ENCODE measurements around the gene CMTM4.

The CMTM4 gene

GRCh38 chr16:66695935-66696668, 441 bp downstream of the CMTM4 start:
- peaks cover 22% of the 10 kb centered on the region for H3K4me1 ChIP-seq (ENCODE audit: insufficient read depth, low read length)
- H3K27ac ChIP-seq (ENCODE audit: low read length) = no peak overlapping the region; the same call in 1 of the 2 replicates
- no peaks in the 10 kb centered on the region for H3K9me3 ChIP-seq (ENCODE audit: insufficient read depth, low read length, severe bottlenecking)
- peaks cover 8% of the 10 kb centered on the region; the same call in 1 of the 2 replicates for H4K20me1 ChIP-seq (ENCODE audit: insufficient read depth, low read length)
- peak overlapping the region; percentile 71 for H2AFZ ChIP-seq (ENCODE audit: low read depth, low read length)
- H3K27me3 ChIP-seq (ENCODE audit: insufficient read depth, low read length, poor library complexity) = peaks cover 4% of the 10 kb centered on the region
- peak overlapping the region in 1 of 2 experiments; percentile 59; a peak in 2 of 4 replicates for H3K4me3 ChIP-seq (ENCODE audit: low read depth in 1 of 2, low read length in 2 of 2)
- H3K4me2 ChIP-seq (ENCODE audit: insufficient read depth, low read length) = peak overlapping the region; percentile 90
- H3K79me2 ChIP-seq (ENCODE audit: insufficient read depth, low read length) = no peaks in the 10 kb centered on the region
- peak; percentile 50; the same call in 2 of the 3 replicates for ATAC-seq (ENCODE audit: insufficient read depth, low read depth)
- peak overlapping the region; percentile 59 for H3K9ac ChIP-seq (ENCODE audit: low read depth, low read length)
- TF ChIP-seq, protein P1, sequence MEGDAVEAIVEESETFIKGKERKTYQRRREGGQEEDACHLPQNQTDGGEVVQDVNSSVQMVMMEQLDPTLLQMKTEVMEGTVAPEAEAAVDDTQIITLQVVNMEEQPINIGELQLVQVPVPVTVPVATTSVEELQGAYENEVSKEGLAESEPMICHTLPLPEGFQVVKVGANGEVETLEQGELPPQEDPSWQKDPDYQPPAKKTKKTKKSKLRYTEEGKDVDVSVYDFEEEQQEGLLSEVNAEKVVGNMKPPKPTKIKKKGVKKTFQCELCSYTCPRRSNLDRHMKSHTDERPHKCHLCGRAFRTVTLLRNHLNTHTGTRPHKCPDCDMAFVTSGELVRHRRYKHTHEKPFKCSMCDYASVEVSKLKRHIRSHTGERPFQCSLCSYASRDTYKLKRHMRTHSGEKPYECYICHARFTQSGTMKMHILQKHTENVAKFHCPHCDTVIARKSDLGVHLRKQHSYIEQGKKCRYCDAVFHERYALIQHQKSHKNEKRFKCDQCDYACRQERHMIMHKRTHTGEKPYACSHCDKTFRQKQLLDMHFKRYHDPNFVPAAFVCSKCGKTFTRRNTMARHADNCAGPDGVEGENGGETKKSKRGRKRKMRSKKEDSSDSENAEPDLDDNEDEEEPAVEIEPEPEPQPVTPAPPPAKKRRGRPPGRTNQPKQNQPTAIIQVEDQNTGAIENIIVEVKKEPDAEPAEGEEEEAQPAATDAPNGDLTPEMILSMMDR (IDR thresholded peaks at IDR 0.05; ENCODE audit: borderline replicate concordance, extremely low read depth, low read length, poor library complexity, severe bottlenecking) = no peak
- peak; percentile 36 for TF ChIP-seq EZH2 (IDR thresholded peaks at IDR 0.05; ENCODE audit: borderline replicate concordance, low read depth, low read length, severe bottlenecking)
- no peaks in the 10 kb centered on the region for H3K36me3 ChIP-seq (ENCODE audit: insufficient read depth, low read length)
- no peak for DNase-seq

- no peaks in the 10 kb centered on the region for H3K36me3 ChIP-seq (ENCODE audit: insufficient read depth, low read length)
- DNase-seq (peak; percentile 33), ATAC-seq (ENCODE audit: insufficient read depth, low read depth) (peak; percentile 45)
- TF ChIP-seq EZH2 (IDR thresholded peaks at IDR 0.05; ENCODE audit: borderline replicate concordance, low read depth, low read length, severe bottlenecking) = no peak
- TF ChIP-seq, protein P1 (IDR thresholded peaks at IDR 0.05; ENCODE audit: borderline replicate concordance, extremely low read depth, low read length, poor library complexity, severe bottlenecking) = no peak
- H4K20me1 ChIP-seq (ENCODE audit: insufficient read depth, low read length) = peaks cover 8% of the 10 kb centered on the region; the same call in 1 of the 2 replicates
- no peak overlapping the region for H2AFZ ChIP-seq (ENCODE audit: low read depth, low read length)
- H3K9me3 ChIP-seq (ENCODE audit: insufficient read depth, low read length, severe bottlenecking) = no peaks in the 10 kb centered on the region
- peak overlapping the region in 1 of 2 experiments; percentile 59; a peak in 2 of 4 replicates for H3K4me3 ChIP-seq (ENCODE audit: low read depth in 1 of 2, low read length in 2 of 2)
- peaks cover 22% of the 10 kb centered on the region for H3K4me1 ChIP-seq (ENCODE audit: insufficient read depth, low read length)
- H3K79me2 ChIP-seq (ENCODE audit: insufficient read depth, low read length) = no peaks in the 10 kb centered on the region
- peak overlapping the region; percentile 59; the same call in 1 of the 2 replicates for H3K9ac ChIP-seq (ENCODE audit: low read depth, low read length)
- H3K4me2 ChIP-seq (ENCODE audit: insufficient read depth, low read length) = peak overlapping the region; percentile 90
- H3K27me3 ChIP-seq (ENCODE audit: insufficient read depth, low read length, poor library complexity) = peaks cover 4% of the 10 kb centered on the region
- no peak overlapping the region; the same call in 1 of the 2 replicates for H3K27ac ChIP-seq (ENCODE audit: low read length)
These were observed 1.0 kb downstream of the CMTM4 start for GRCh38 chr16:66695471-66695934.

- Histone ChIP-seq H3K4me1 (ENCODE audit: insufficient read depth, low read length) (peaks cover 22% of the 10 kb centered on the region), H3K4me2 (ENCODE audit: insufficient read depth, low read length) (no peak overlapping the region), H3K27ac (ENCODE audit: low read length) (no peak overlapping the region), H3K4me3 (ENCODE audit: low read depth in 1 of 2, low read length in 2 of 2) (no peak overlapping the region), H4K20me1 (ENCODE audit: insufficient read depth, low read length) (peaks cover 8% of the 10 kb centered on the region; the same call in 1 of the 2 replicates), H2AFZ (ENCODE audit: low read depth, low read length) (no peak overlapping the region), H3K27me3 (ENCODE audit: insufficient read depth, low read length, poor library complexity) (peaks cover 4% of the 10 kb centered on the region), H3K9ac (ENCODE audit: low read depth, low read length) (no peak overlapping the region), H3K9me3 (ENCODE audit: insufficient read depth, low read length, severe bottlenecking) (no peaks in the 10 kb centered on the region), H3K79me2 (ENCODE audit: insufficient read depth, low read length) (no peaks in the 10 kb centered on the region), H3K36me3 (ENCODE audit: insufficient read depth, low read length) (no peaks in the 10 kb centered on the region)
- ATAC-seq (ENCODE audit: insufficient read depth, low read depth) (no peak), DNase-seq (no peak)
- no peak for TF ChIP-seq EZH2 (IDR thresholded peaks at IDR 0.05; ENCODE audit: borderline replicate concordance, low read depth, low read length, severe bottlenecking)
These were observed 3.4 kb downstream of the CMTM4 start for GRCh38 chr16:66693149-66693548.

GRCh38 chr16:66692341-66692740, 4.2 kb downstream of the CMTM4 start:
- Histone ChIP-seq H3K4me3 (ENCODE audit: low read depth in 1 of 2, low read length in 2 of 2) (no peak overlapping the region), H3K36me3 (ENCODE audit: insufficient read depth, low read length) (no peaks in the 10 kb centered on the region), H2AFZ (ENCODE audit: low read depth, low read length) (no peak overlapping the region), H3K9me3 (ENCODE audit: insufficient read depth, low read length, severe bottlenecking) (no peaks in the 10 kb centered on the region), H4K20me1 (ENCODE audit: insufficient read depth, low read length) (peaks cover 8% of the 10 kb centered on the region; the same call in 1 of the 2 replicates), H3K9ac (ENCODE audit: low read depth, low read length) (no peak overlapping the region), H3K4me2 (ENCODE audit: insufficient read depth, low read length) (no peak overlapping the region), H3K4me1 (ENCODE audit: insufficient read depth, low read length) (peaks cover 22% of the 10 kb centered on the region), H3K79me2 (ENCODE audit: insufficient read depth, low read length) (no peaks in the 10 kb centered on the region), H3K27me3 (ENCODE audit: insufficient read depth, low read length, poor library complexity) (peaks cover 4% of the 10 kb centered on the region), H3K27ac (ENCODE audit: low read length) (no peak overlapping the region)
- DNase-seq (no peak), ATAC-seq (ENCODE audit: insufficient read depth, low read depth) (no peak)
- TF ChIP-seq EZH2 (IDR thresholded peaks at IDR 0.05; ENCODE audit: borderline replicate concordance, low read depth, low read length, severe bottlenecking) = no peak
- TF ChIP-seq, protein P1 (IDR thresholded peaks at IDR 0.05; ENCODE audit: borderline replicate concordance, extremely low read depth, low read length, poor library complexity, severe bottlenecking) = no peak

Data from DND-41 (cell line).